DND-41 (cell line): ENCODE measurements around the gene CCDC70.

Source experiments
- EZH2 ChIP-seq: IDR thresholded peaks from 3 replicates; pipeline ENCODE4 v1.6.1; 2012; ENCODE audit warnings: borderline replicate concordance, low read depth, mild to moderate bottlenecking, moderate library complexity, low read length, inconsistent platforms; ENCODE audit not compliant: severe bottlenecking
- TF ChIP-seq, protein P1 (sequence below): IDR thresholded peaks from 2 replicates; pipeline ENCODE4 v1.5.1; 2012; ENCODE audit warnings: borderline replicate concordance, low read length, moderate library complexity, mild to moderate bottlenecking; ENCODE audit not compliant: poor library complexity, severe bottlenecking; ENCODE audit errors: extremely low read depth

DNA sequence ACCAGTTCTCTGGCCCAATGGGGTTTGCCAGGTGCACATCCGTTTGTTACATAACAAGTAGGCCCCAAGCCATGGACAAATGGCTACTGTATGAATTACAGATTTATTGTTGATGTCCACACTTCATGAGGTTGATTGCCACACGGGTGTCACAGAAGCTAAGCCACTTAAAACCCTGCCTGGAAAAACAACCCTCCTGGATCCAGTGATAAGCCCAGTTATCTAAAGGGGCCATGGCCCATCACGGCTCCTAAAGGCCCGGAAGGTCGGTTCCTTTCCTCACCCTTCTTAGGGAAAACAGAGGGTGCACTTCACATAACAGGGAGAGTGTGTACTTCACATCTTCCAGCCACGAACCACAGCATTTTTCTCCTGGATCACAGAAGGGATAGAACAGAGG lies 20.9 kb upstream of the CCDC70 start:
- TF ChIP-seq, protein P1, sequence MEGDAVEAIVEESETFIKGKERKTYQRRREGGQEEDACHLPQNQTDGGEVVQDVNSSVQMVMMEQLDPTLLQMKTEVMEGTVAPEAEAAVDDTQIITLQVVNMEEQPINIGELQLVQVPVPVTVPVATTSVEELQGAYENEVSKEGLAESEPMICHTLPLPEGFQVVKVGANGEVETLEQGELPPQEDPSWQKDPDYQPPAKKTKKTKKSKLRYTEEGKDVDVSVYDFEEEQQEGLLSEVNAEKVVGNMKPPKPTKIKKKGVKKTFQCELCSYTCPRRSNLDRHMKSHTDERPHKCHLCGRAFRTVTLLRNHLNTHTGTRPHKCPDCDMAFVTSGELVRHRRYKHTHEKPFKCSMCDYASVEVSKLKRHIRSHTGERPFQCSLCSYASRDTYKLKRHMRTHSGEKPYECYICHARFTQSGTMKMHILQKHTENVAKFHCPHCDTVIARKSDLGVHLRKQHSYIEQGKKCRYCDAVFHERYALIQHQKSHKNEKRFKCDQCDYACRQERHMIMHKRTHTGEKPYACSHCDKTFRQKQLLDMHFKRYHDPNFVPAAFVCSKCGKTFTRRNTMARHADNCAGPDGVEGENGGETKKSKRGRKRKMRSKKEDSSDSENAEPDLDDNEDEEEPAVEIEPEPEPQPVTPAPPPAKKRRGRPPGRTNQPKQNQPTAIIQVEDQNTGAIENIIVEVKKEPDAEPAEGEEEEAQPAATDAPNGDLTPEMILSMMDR: no peak
- no peak for TF ChIP-seq EZH2
